Duodenal mucosa (tissue), 2 donors: Measurements from ENCODE around the gene ATAD3A.
"Not testable (repeated sequence)": the region's sequence is repeated elsewhere in the genome, so short reads cannot be mapped to it uniquely, and the experiment has no call there.

ENCODE experiments used
- H3K27ac ChIP-seq: one replicate; pipeline ENCODE4 v1.7.0; 2013; ENCODE audit warnings: low read depth, low read length
- H3K27me3 ChIP-seq, 2 donors: one replicate each; pipeline ENCODE4 v1.7.0; 2013; ENCODE audit warnings: low read length in 2 of 2, control low read depth in 1 of 2; ENCODE audit not compliant: insufficient read depth in 2 of 2, control insufficient read depth in 1 of 2
- H3K36me3 ChIP-seq, 2 donors: one replicate each; pipeline ENCODE4 v1.7.0; 2013; ENCODE audit warnings: low read length in 2 of 2, control low read depth in 1 of 2; ENCODE audit not compliant: insufficient read depth in 2 of 2, control insufficient read depth in 1 of 2
- H3K4me1 ChIP-seq, 2 donors: one replicate each; pipeline ENCODE4 v1.7.0; 2013; ENCODE audit warnings: low read length in 2 of 2, control low read depth in 1 of 2; ENCODE audit not compliant: insufficient read depth in 2 of 2, control insufficient read depth in 1 of 2
- H3K4me3 ChIP-seq, 2 donors: one replicate each; pipeline ENCODE4 v1.7.0; 2013; ENCODE audit warnings: low read length in 2 of 2, low read depth in 1 of 2
- H3K9ac ChIP-seq, 2 donors: one replicate each; pipeline ENCODE4 v1.7.0; 2013; ENCODE audit warnings: low read length in 2 of 2, low read depth in 1 of 2
- H3K9me3 ChIP-seq, 2 donors: one replicate each; pipeline ENCODE4 v1.7.0; 2013; ENCODE audit warnings: low read length in 2 of 2, control low read depth in 1 of 2; ENCODE audit not compliant: control insufficient read depth in 1 of 2

The ATAD3A gene

GRCh38 chr1:1554926-1555915 lies 43.3 kb downstream of the ATAD3A start:
- Histone ChIP-seq H3K4me1 (no peaks in the 10 kb centered on the region), H3K9me3 (no peaks in the 10 kb centered on the region), H3K27ac (no peak overlapping the region), H3K27me3 (no peaks in the 10 kb centered on the region), H3K36me3 (peaks cover 0 to 28% of the 10 kb centered on the region in 2 donors), H3K9ac (no peak overlapping the region), H3K4me3 (no peak overlapping the region)

GRCh38 chr1:1556505-1556904 lies 44.5 kb downstream of the ATAD3A start:
- Histone ChIP-seq H3K27me3 (no peaks in the 10 kb centered on the region), H3K4me1 (no peaks in the 10 kb centered on the region), H3K27ac (no peak overlapping the region), H3K36me3 (peaks cover 2 to 33% of the 10 kb centered on the region in 2 donors), H3K9me3 (no peaks in the 10 kb centered on the region), H3K4me3 (no peak overlapping the region), H3K9ac (no peak overlapping the region)

GRCh38 chr1:1556961-1557360 lies 45.0 kb downstream of the ATAD3A start:
- H3K36me3 ChIP-seq = peaks cover 6 to 33% of the 10 kb centered on the region in 2 donors
- H3K27me3 ChIP-seq, H3K4me1 ChIP-seq, H3K9ac ChIP-seq, H3K27ac ChIP-seq, H3K4me3 ChIP-seq, H3K9me3 ChIP-seq: not testable (repeated sequence)

- not testable (repeated sequence) for H3K9ac ChIP-seq, H3K9me3 ChIP-seq, H3K27ac ChIP-seq, H3K4me1 ChIP-seq, H3K27me3 ChIP-seq, H3K4me3 ChIP-seq
- peaks cover 13 to 39% of the 10 kb centered on the region in 2 donors for H3K36me3 ChIP-seq
These were observed 45.7 kb downstream of the ATAD3A start for GRCh38 chr1:1557688-1558087.

DNA sequence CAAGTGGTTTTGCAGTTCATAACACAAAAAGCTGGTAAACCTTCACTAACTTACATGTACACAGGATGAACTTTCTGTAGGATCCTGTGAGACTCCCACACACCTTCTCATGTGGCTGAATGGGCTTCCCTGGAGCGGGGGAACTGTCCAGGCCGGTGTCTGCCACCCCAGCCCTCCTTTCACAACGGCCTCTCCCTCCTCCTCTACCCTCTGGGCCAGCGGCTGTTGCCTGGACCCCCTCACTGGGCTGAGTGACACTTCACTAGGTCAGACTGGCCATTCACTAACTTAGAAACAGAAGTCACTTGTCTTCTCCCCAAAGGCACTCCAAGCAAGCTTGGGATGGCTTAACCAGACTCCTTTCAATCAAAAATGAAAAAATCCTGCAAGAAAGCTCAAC lies 46.6 kb downstream of the ATAD3A start:
- H3K4me1 ChIP-seq = no peaks in the 10 kb centered on the region
- H3K9me3 ChIP-seq = no peaks in the 10 kb centered on the region
- no peaks in the 10 kb centered on the region for H3K27me3 ChIP-seq
- H3K36me3 ChIP-seq = peaks cover 16 to 48% of the 10 kb centered on the region in 2 donors
- H3K9ac ChIP-seq = no peak overlapping the region
- no peak overlapping the region for H3K27ac ChIP-seq
- no peak overlapping the region for H3K4me3 ChIP-seq

GRCh38 chr1:1559066-1559465 lies 47.1 kb downstream of the ATAD3A start:
- peaks cover 21 to 50% of the 10 kb centered on the region in 2 donors for H3K36me3 ChIP-seq
- H3K4me3 ChIP-seq = no peak overlapping the region
- no peaks in the 10 kb centered on the region for H3K27me3 ChIP-seq
- H3K9me3 ChIP-seq = no peaks in the 10 kb centered on the region
- H3K27ac ChIP-seq = no peak overlapping the region
- no peak overlapping the region for H3K9ac ChIP-seq
- H3K4me1 ChIP-seq = no peaks in the 10 kb centered on the region

DNA sequence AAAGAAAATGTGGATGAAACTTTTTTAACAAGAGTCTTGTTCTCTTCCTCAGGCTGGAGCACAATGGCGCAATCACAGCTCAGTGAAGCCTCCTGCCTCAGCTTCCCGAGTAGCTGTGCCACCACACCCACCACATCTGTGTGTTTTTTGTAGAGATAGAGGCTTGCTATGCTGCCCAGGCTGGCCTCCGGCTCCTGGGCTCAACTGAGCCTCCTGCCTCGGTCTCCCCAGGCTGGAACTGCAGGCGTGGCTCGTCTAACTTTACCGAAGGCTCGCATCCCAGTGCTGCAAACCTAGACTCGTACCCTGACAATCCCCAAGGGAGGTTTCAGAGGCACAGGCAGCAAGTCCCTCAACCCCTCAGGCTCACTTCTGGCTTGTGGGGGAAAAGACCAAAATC lies 48.2 kb downstream of the ATAD3A start:
- no peaks in the 10 kb centered on the region for H3K27me3 ChIP-seq
- no peaks in the 10 kb centered on the region for H3K9me3 ChIP-seq
- no peaks in the 10 kb centered on the region for H3K4me1 ChIP-seq
- H3K4me3 ChIP-seq = no peak overlapping the region
- no peak overlapping the region for H3K9ac ChIP-seq
- H3K27ac ChIP-seq = no peak overlapping the region
- H3K36me3 ChIP-seq = peaks cover 30 to 55% of the 10 kb centered on the region in 2 donors

DNA sequence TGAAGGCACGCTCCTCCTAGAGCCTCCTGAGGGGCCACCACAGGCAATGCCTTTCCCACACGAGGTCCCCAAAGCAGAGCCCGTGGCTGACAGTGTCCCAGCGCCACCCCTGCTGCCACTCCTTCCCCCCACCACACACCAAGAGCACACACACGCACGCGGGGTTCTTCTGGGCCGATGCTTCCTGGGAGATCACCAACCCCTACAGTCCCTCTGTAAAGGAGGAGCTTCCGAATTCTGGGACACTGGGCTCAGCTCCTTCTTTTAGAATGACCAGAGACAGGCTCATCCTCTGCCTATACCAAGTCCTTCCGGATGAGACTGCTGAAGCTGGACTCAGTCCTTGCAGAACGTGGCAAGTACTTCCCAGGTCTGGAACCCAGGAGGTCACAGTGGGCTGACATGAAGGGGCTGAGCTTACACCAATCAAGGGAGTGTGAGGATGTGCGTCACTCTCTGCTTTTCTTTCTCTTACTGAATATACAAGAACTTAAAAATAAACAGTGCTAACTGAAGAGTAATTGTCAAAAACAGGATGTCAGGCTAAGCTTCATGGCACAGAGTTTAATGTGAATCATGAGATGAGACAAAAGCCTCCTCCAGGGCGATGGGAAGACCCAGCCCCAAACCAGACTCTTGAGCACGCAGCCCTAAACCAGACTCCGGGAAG lies 50.0 kb downstream of the ATAD3A start:
- Histone ChIP-seq H3K4me3 (no peak overlapping the region), H3K27me3 (no peaks in the 10 kb centered on the region), H3K9me3 (no peaks in the 10 kb centered on the region), H3K4me1 (no peaks in the 10 kb centered on the region), H3K27ac (no peak overlapping the region), H3K9ac (no peak overlapping the region), H3K36me3 (peaks cover 36 to 60% of the 10 kb centered on the region in 2 donors)

DNA sequence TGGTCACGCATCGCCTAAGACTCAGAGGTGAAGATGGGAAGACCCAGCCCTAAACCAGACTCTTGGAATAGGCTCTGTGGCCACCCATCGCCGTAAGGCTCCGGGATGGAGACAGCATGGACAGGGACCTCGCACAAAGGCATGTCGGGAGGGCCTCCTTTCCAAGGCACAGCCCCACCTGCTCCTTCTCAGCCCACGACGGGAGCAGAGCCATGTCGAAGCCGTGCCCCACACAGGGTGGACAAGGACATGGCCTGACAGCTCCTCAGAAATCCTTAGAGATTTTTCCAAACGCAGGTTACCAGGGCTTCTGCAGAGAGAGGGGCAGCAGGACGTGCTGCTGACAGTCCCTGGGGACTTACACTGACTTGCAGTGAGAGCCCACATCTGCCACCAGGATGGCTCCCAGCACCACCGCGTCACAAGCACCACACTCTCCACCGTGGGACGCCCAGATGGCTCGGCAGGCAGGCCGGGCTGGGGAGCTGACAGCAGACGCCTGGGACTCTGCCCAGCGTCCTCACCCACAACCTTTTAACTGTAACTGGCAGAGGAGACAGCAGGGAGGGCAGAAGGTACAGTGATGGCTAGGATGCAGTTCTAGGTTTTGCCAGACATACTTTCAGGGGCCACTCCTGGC lies 50.7 kb downstream of the ATAD3A start:
- Histone ChIP-seq H3K36me3 (peaks cover 36 to 60% of the 10 kb centered on the region in 2 donors), H3K4me1 (peaks cover 0 to 4% of the 10 kb centered on the region in 2 donors), H3K4me3 (no peak overlapping the region), H3K27ac (no peak overlapping the region), H3K9ac (no peak overlapping the region), H3K9me3 (no peaks in the 10 kb centered on the region), H3K27me3 (no peaks in the 10 kb centered on the region)

DNA sequence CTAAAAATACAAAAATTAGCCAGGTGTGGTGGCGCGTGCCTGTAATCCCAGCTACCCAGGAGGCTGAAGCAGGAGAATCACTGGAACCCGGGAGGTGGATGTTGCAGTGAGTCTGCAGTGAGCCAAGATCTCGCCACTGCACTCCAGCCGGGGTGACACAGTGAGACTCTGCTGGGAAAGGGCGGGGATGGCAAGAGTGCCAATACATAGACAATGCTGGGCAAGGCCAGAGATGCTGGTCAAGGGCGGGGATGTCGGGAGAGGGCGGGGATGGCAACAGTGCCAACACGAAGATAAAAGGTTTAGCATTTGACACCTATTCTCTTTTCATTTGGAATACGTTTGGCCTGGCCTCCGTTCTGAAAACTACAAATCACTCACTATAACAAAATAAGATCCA lies 51.7 kb downstream of the ATAD3A start:
- Histone ChIP-seq H3K36me3 (peaks cover 40 to 60% of the 10 kb centered on the region in 2 donors), H3K4me3 (no peak overlapping the region), H3K27ac (no peak overlapping the region), H3K9me3 (no peaks in the 10 kb centered on the region), H3K9ac (no peak overlapping the region), H3K27me3 (no peaks in the 10 kb centered on the region), H3K4me1 (peaks cover 0 to 4% of the 10 kb centered on the region in 2 donors)
